ENCODE data around the gene GRK1.

The GRK1 gene

GRCh38 chr13:113632706-113633484 is 34.1 kb upstream of the GRK1 start:
- no peak for DNase-seq (ENCODE audit: low read depth in 2 of 2)

GRCh38 chr13:113633485-113633873 is 33.5 kb upstream of the GRK1 start:
- DNase-seq (ENCODE audit: low read depth in 2 of 2): no peak

GRCh38 chr13:113634279-113635047 is 32.6 kb upstream of the GRK1 start:
- no peak for DNase-seq (ENCODE audit: low read depth in 2 of 2)

- no peak for DNase-seq (ENCODE audit: low read depth in 2 of 2)
Measured at GRCh38 chr13:113635048-113635420, 32.0 kb upstream of the GRK1 start.

- no peak for DNase-seq (ENCODE audit: low read depth in 2 of 2)
Measured at GRCh38 chr13:113635709-113636108, 31.3 kb upstream of the GRK1 start.

GRCh38 chr13:113636266-113636963 is 30.6 kb upstream of the GRK1 start:
- no peak for DNase-seq (ENCODE audit: low read depth in 2 of 2)

GRCh38 chr13:113637262-113638160 is 29.5 kb upstream of the GRK1 start:
- no peak for DNase-seq (ENCODE audit: low read depth in 2 of 2)

- DNase-seq (ENCODE audit: low read depth in 2 of 2): no peak
Measured at GRCh38 chr13:113638173-113638746, 28.8 kb upstream of the GRK1 start.

- DNase-seq (ENCODE audit: low read depth in 2 of 2): no peak
Measured at GRCh38 chr13:113638806-113639205, 28.2 kb upstream of the GRK1 start.

GRCh38 chr13:113639616-113640262 is 27.3 kb upstream of the GRK1 start:
- DNase-seq (ENCODE audit: low read depth in 2 of 2): no peak

- DNase-seq (ENCODE audit: low read depth in 2 of 2): no peak
Measured at GRCh38 chr13:113641426-113641825, 25.6 kb upstream of the GRK1 start.

GRCh38 chr13:113642563-113642962 is 24.5 kb upstream of the GRK1 start:
- DNase-seq (ENCODE audit: low read depth in 2 of 2): no peak

GRCh38 chr13:113643593-113643992 is 23.4 kb upstream of the GRK1 start:
- DNase-seq (ENCODE audit: low read depth in 2 of 2): no peak

- no peak for DNase-seq (ENCODE audit: low read depth in 2 of 2)
Measured at GRCh38 chr13:113644800-113645199, 22.2 kb upstream of the GRK1 start.

GRCh38 chr13:113645329-113645728 is 21.7 kb upstream of the GRK1 start:
- DNase-seq (ENCODE audit: low read depth in 2 of 2): no peak

- no peak for DNase-seq (ENCODE audit: low read depth in 2 of 2)
Measured at GRCh38 chr13:113646376-113646775, 20.6 kb upstream of the GRK1 start.

GRCh38 chr13:113646921-113647340 is 20.1 kb upstream of the GRK1 start:
- no peak for DNase-seq (ENCODE audit: low read depth in 2 of 2)

- DNase-seq (ENCODE audit: low read depth in 2 of 2): no peak
Measured at GRCh38 chr13:113647351-113648215, 19.4 kb upstream of the GRK1 start.

GRCh38 chr13:113648216-113648610 is 18.8 kb upstream of the GRK1 start:
- no peak for DNase-seq (ENCODE audit: low read depth in 2 of 2)

- DNase-seq (ENCODE audit: low read depth in 2 of 2): no peak
Measured at GRCh38 chr13:113649212-113649611, 17.8 kb upstream of the GRK1 start.

Measured in stimulated activated CD8-positive, alpha-beta memory T cell treated with anti-CD3 and anti-CD28 coated beads, Interleukin-7, amount 100 ng/mL, for 4 hours (primary cell).